Gastroesophageal sphincter (tissue), 4 donors: ENCODE data around the gene SLC39A8. TPM values are rescaled to one million over a fixed set of nuclear protein-coding genes. Genes with fewer than 3 reads are reported as not detected.

Source experiments
- ATAC-seq: fragments of 150-250 bp; one replicate; pipeline ENCODE4 v1.9.1; 2016; ENCODE audit warnings: mild to moderate bottlenecking, moderate library complexity
- H3K27ac ChIP-seq, 4 donors: fragments of 200-600 bp; sonication (generic) in 3 of 4; 1 replicate in 3 of 4; 2 replicates in 1 of 4; pipeline ENCODE4 v1.5.1; 2016 to 2019
- H3K27me3 ChIP-seq: fragments of 200-600 bp; sonication (generic); one replicate; pipeline ENCODE4 v1.5.1; 2019
- H3K36me3 ChIP-seq, 2 donors: fragments of 200-600 bp; sonication (generic); one replicate each; pipeline ENCODE4 v1.5.1; 2019; ENCODE audit warnings: control low read depth in 1 of 2
- H3K4me1 ChIP-seq, 3 donors: fragments of 200-600 bp; sonication (generic); 1 replicate in 2 of 3; 2 replicates in 1 of 3; pipeline ENCODE4 v1.5.1; 2016 to 2019; ENCODE audit warnings: control low read depth in 2 of 3
- H3K4me3 ChIP-seq, 2 donors: fragments of 200-600 bp; sonication (generic); one replicate each; pipeline ENCODE4 v1.5.1; 2019; ENCODE audit warnings: mild to moderate bottlenecking in 1 of 2, moderate library complexity in 1 of 2
- H3K9me3 ChIP-seq, 3 donors: fragments of 200-600 bp; sonication (generic); one replicate each; pipeline ENCODE4 v1.5.1; 2017 to 2019; ENCODE audit warnings: control low read depth in 2 of 3
- CTCF ChIP-seq, 4 experiments: fragments of 200-600 bp in 2 of 4; fragments of 450-650 bp in 2 of 4; sonication (generic) in 1 of 4; IDR thresholded peaks; one replicate each; pipeline ENCODE4 v1.5.1; 2017 to 2019; ENCODE audit warnings: antibody characterized with exemption in 4 of 4, mild to moderate bottlenecking in 2 of 4, moderate library complexity in 2 of 4
- EP300 ChIP-seq: sonication (generic); formaldehyde crosslinking; IDR thresholded peaks from one replicate; pipeline ENCODE4 v1.6.1; 2017; ENCODE audit warnings: antibody characterized with exemption, mild to moderate bottlenecking
- POLR2A ChIP-seq, 2 donors: fragments of 450-650 bp; IDR thresholded peaks; one replicate each; pipeline ENCODE4 v1.6.1; 2017; ENCODE audit warnings: antibody characterized with exemption in 2 of 2, mild to moderate bottlenecking in 2 of 2, moderate library complexity in 1 of 2
- POLR2AphosphoS5 ChIP-seq: sonication (generic); formaldehyde crosslinking; IDR thresholded peaks from one replicate; pipeline ENCODE4 v1.6.1; 2017; ENCODE audit warnings: antibody characterized with exemption
- WGBS, 2 donors: methylation state at CpG; one replicate each; pipeline ENCODE4 v1.1.5; 2018; ENCODE audit warnings: low coverage in 1 of 2; 5-methylcytosine and 5-hydroxymethylcytosine counted together
- total RNA-seq, 4 donors: library from RNA; depleted of rRNA; stranded (reverse); fragments of >200 nt; gene quantifications; one replicate each; pipeline ENCODE4 v1.1.0, GENCODE V29; 2016

SLC39A8 gene
- total RNA-seq, 4 donors from 2014 or later, result 1.7 to 13.8 (median 4.8) TPM

- no peak overlapping the region for H3K27ac ChIP-seq
- H3K4me1 ChIP-seq, result no peaks in the 10 kb centered on the region
- no peak for TF ChIP-seq POLR2A (IDR thresholded peaks at IDR 0.05)
- no peak for TF ChIP-seq EP300
- no peak for TF ChIP-seq CTCF (IDR thresholded peaks at IDR 0.05)
- no peak for TF ChIP-seq POLR2AphosphoS5
- no peaks in the 10 kb centered on the region for H3K9me3 ChIP-seq
- H3K27me3 ChIP-seq, result no peaks in the 10 kb centered on the region
- WGBS, 2 donors, result 86% methylated on average over 2 of the region's 2 CpGs
- ATAC-seq, result no peak
- no peak overlapping the region for H3K4me3 ChIP-seq
- no peaks in the 10 kb centered on the region for H3K36me3 ChIP-seq
Measured at GRCh38 chr4:102335616-102336015, 9.7 kb downstream of the SLC39A8 start.

- 84 to 100% methylated on average over 2 of the region's 2 CpGs for WGBS, 2 donors
- TF ChIP-seq POLR2AphosphoS5, result no peak
- no peak for TF ChIP-seq POLR2A (IDR thresholded peaks at IDR 0.05)
- no peak for TF ChIP-seq EP300
- TF ChIP-seq CTCF (IDR thresholded peaks at IDR 0.05), result no peak
- H3K36me3 ChIP-seq, result no peaks in the 10 kb centered on the region
- H3K4me3 ChIP-seq, result no peak overlapping the region
- ATAC-seq, result no peak
- H3K4me1 ChIP-seq, result no peaks in the 10 kb centered on the region
- H3K27me3 ChIP-seq, result no peaks in the 10 kb centered on the region
- H3K27ac ChIP-seq, result no peak overlapping the region
- no peaks in the 10 kb centered on the region for H3K9me3 ChIP-seq
Measured at GRCh38 chr4:102334624-102335023, 10.7 kb downstream of the SLC39A8 start.

GRCh38 chr4:102333787-102334186 is 11.5 kb downstream of the SLC39A8 start:
- WGBS, 2 donors, result 71 to 86% methylated on average over 3 of the region's 3 CpGs
- no peak for ATAC-seq
- TF ChIP-seq POLR2A (IDR thresholded peaks at IDR 0.05), result no peak
- TF ChIP-seq POLR2AphosphoS5, result no peak
- no peak for TF ChIP-seq CTCF (IDR thresholded peaks at IDR 0.05)
- no peak for TF ChIP-seq EP300
- Histone ChIP-seq H3K36me3 (no peaks in the 10 kb centered on the region), H3K27ac (no peak overlapping the region), H3K27me3 (no peaks in the 10 kb centered on the region), H3K4me1 (no peaks in the 10 kb centered on the region), H3K4me3 (no peak overlapping the region), H3K9me3 (no peaks in the 10 kb centered on the region)

GRCh38 chr4:102328045-102328444 is 17.2 kb downstream of the SLC39A8 start:
- TF ChIP-seq CTCF (IDR thresholded peaks at IDR 0.05), result no peak
- no peak for TF ChIP-seq POLR2AphosphoS5
- TF ChIP-seq POLR2A (IDR thresholded peaks at IDR 0.05), result no peak
- no peak for TF ChIP-seq EP300
- no peaks in the 10 kb centered on the region for H3K4me1 ChIP-seq
- WGBS, 2 donors, result 67 to 100% methylated on average over 1 of the region's 1 CpG
- no peaks in the 10 kb centered on the region for H3K27me3 ChIP-seq
- no peak overlapping the region for H3K27ac ChIP-seq
- H3K36me3 ChIP-seq, result no peaks in the 10 kb centered on the region
- no peak overlapping the region for H3K4me3 ChIP-seq
- no peak for ATAC-seq
- no peaks in the 10 kb centered on the region for H3K9me3 ChIP-seq

GRCh38 chr4:102326951-102327350 is 18.3 kb downstream of the SLC39A8 start:
- Histone ChIP-seq H3K4me3 (no peak overlapping the region), H3K36me3 (no peaks in the 10 kb centered on the region), H3K27me3 (no peaks in the 10 kb centered on the region), H3K9me3 (no peaks in the 10 kb centered on the region), H3K27ac (no peak overlapping the region), H3K4me1 (no peaks in the 10 kb centered on the region)
- no peak for ATAC-seq
- no peak for TF ChIP-seq CTCF (IDR thresholded peaks at IDR 0.05)
- TF ChIP-seq EP300, result no peak
- TF ChIP-seq POLR2AphosphoS5, result no peak
- no peak for TF ChIP-seq POLR2A (IDR thresholded peaks at IDR 0.05)
- 88 to 93% methylated on average over 2 to 3 of the region's 3 CpGs for WGBS, 2 donors
